Panc1 (cell line): ENCODE measurements around the gene DKK3. TPM values are rescaled to one million over a fixed set of nuclear protein-coding genes. Genes with fewer than 3 reads are reported as not detected.

Experiments
- ATAC-seq: fragments of 200-7000 bp; cut with Tn5 transposase; 2 replicates; pipeline ENCODE4 v1.9.1; 2020; ENCODE audit warnings: mild to moderate bottlenecking, moderate library complexity
- BruUV-seq: library from RNA; stranded (reverse); fragments of 400-500 nt; replicated peaks from 2 replicates; lab custom pipeline; 2021; lab: Mats Ljungman, UMichigan
- CTCF ChIA-PET: fragments of 300-600 bp; sonication (Branson Sonifier 250); formaldehyde crosslinking; loops from one replicate; lab custom pipeline; 2022; ENCODE audit warnings: antibody characterized with exemption; lab: Charles Lee
- POLR2A ChIA-PET: fragments of 300-600 bp; sonication (Branson Sonifier 250); formaldehyde crosslinking; loops from one replicate; lab custom pipeline; 2022; ENCODE audit warnings: antibody characterized with exemption; lab: Charles Lee
- DNase-seq: peaks from one replicate; pipeline ENCODE4 v3.0.0-alpha.2; 2010; ENCODE audit warnings: low read depth, low spot score
- H3K27ac ChIP-seq: 2 replicates; pipeline ENCODE4 v1.5.1; 2011; ENCODE audit warnings: mild to moderate bottlenecking, low read length, inconsistent platforms
- H3K27me3 ChIP-seq: fragments of 200-500 bp; sonication (Bioruptor generic); 2 replicates; pipeline ENCODE4 v1.6.0; 2014; ENCODE audit warnings: low read length, inconsistent platforms; ENCODE audit not compliant: control insufficient read depth, insufficient read depth
- H3K36me3 ChIP-seq: fragments of 200-500 bp; sonication (Bioruptor generic); 2 replicates; pipeline ENCODE4 v1.5.1; 2014; ENCODE audit warnings: inconsistent platforms, mild to moderate bottlenecking, low read length, moderate library complexity; ENCODE audit not compliant: control insufficient read depth, insufficient read depth
- H3K4me1 ChIP-seq: 2 replicates; pipeline ENCODE4 v1.5.1; 2011; ENCODE audit warnings: inconsistent platforms, mild to moderate bottlenecking, low read length, moderate library complexity; ENCODE audit not compliant: control insufficient read depth, insufficient read depth
- H3K4me3 ChIP-seq, 2 experiments: 2 replicates each; pipeline ENCODE4 v1.5.1; 2011 to 2012; ENCODE audit warnings: low read depth in 2 of 2, low read length in 2 of 2, mild to moderate bottlenecking in 2 of 2, inconsistent platforms in 1 of 2, moderate library complexity in 1 of 2
- H3K9me3 ChIP-seq: fragments of 200-500 bp; sonication (Bioruptor generic); 2 replicates; pipeline ENCODE4 v1.5.1; 2014; ENCODE audit warnings: low read depth, mild to moderate bottlenecking, inconsistent platforms, low read length, moderate library complexity; ENCODE audit not compliant: control insufficient read depth, insufficient read depth
- POLR2AphosphoS5 ChIP-seq: IDR thresholded peaks from 2 replicates; pipeline ENCODE4 v1.6.1; 2012; ENCODE audit warnings: mild to moderate bottlenecking, low read depth, low read length, moderate library complexity
- SIN3A ChIP-seq: IDR thresholded peaks from 2 replicates; pipeline ENCODE4 v1.6.1; 2012; ENCODE audit warnings: low read depth, mild to moderate bottlenecking, low read length, moderate library complexity, borderline replicate concordance; ENCODE audit not compliant: insufficient read depth
- TCF7L2 ChIP-seq: IDR thresholded peaks from 2 replicates; pipeline ENCODE4 v1.6.1; 2011; ENCODE audit warnings: mild to moderate bottlenecking, low read depth, low read length, inconsistent platforms
- in situ Hi-C: cut with HindIII; loops from 2 replicates; pipeline ENCODE4 v1.10.0; 2016; ENCODE audit warnings: low sequenced_read_pairs, low pct_unique_long_range_greater_than_20kb
- intact Hi-C: fragments of 100-400 bp; cut with micrococcal nuclease; formaldehyde crosslinking; loops from one replicate; pipeline ENCODE4 v1.10.0; 2022; ENCODE audit not compliant: unreplicated experiment
- total RNA-seq: library from RNA; stranded (reverse); gene quantifications from one replicate; pipeline ENCODE4 v1.2.1, GENCODE V29; 2021; ENCODE audit not compliant: unreplicated experiment
- TF ChIP-seq, protein P1 (sequence below): fragments of 450-650 bp; IDR thresholded peaks from 2 replicates; pipeline ENCODE4 v1.5.1; 2017; ENCODE audit warnings: mild to moderate bottlenecking
- TF ChIP-seq, protein P2 (sequence below), 2 experiments: IDR thresholded peaks; 2 replicates each; pipeline ENCODE4 v1.6.1; 2011 to 2012; ENCODE audit warnings: low read depth in 2 of 2, control low read depth in 1 of 2, low read length in 1 of 2, mild to moderate bottlenecking in 1 of 2, moderate library complexity in 1 of 2; ENCODE audit not compliant: insufficient read depth in 1 of 2

Gene DKK3
- total RNA-seq, 1 experiment from 2014 or later: 116 TPM

DNA sequence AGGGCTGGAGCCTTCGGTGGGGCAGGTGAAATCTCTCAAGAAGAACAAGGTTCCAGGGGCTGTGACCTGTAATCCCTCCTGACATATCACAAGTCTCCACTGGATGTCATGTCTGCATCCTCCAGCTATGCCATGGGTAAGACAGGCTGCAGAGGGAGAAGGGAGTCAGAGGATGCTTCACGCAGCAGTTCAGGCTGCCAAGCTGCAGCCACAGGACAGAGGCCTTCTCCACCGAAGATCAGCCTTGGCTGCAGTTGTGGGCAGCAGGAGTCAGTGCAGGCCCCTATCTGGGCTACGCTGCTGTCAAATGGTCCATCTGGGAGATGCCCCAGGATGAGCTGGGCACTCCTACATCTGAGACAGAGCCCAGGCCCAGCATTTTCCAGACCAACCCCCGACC, 25.0 kb downstream of the DKK3 start:
- intact Hi-C loops (no loop called here), in situ Hi-C loops (no loop called here)
- ATAC-seq (no peak), DNase-seq (no peak)
- Histone ChIP-seq H3K4me3 (no peak overlapping the region), H3K9me3 (no peaks in the 10 kb centered on the region), H3K4me1 (peaks cover 32% of the 10 kb centered on the region), H3K27ac (no peak overlapping the region), H3K27me3 (no peaks in the 10 kb centered on the region), H3K36me3 (no peaks in the 10 kb centered on the region)
- POLR2A ChIA-PET: no interaction called here
- no TSS peak for BruUV-seq
- TF ChIP-seq, protein P1, sequence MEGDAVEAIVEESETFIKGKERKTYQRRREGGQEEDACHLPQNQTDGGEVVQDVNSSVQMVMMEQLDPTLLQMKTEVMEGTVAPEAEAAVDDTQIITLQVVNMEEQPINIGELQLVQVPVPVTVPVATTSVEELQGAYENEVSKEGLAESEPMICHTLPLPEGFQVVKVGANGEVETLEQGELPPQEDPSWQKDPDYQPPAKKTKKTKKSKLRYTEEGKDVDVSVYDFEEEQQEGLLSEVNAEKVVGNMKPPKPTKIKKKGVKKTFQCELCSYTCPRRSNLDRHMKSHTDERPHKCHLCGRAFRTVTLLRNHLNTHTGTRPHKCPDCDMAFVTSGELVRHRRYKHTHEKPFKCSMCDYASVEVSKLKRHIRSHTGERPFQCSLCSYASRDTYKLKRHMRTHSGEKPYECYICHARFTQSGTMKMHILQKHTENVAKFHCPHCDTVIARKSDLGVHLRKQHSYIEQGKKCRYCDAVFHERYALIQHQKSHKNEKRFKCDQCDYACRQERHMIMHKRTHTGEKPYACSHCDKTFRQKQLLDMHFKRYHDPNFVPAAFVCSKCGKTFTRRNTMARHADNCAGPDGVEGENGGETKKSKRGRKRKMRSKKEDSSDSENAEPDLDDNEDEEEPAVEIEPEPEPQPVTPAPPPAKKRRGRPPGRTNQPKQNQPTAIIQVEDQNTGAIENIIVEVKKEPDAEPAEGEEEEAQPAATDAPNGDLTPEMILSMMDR: no peak
- no peak for TF ChIP-seq SIN3A
- TF ChIP-seq POLR2AphosphoS5: no peak
- TF ChIP-seq, protein P2, sequence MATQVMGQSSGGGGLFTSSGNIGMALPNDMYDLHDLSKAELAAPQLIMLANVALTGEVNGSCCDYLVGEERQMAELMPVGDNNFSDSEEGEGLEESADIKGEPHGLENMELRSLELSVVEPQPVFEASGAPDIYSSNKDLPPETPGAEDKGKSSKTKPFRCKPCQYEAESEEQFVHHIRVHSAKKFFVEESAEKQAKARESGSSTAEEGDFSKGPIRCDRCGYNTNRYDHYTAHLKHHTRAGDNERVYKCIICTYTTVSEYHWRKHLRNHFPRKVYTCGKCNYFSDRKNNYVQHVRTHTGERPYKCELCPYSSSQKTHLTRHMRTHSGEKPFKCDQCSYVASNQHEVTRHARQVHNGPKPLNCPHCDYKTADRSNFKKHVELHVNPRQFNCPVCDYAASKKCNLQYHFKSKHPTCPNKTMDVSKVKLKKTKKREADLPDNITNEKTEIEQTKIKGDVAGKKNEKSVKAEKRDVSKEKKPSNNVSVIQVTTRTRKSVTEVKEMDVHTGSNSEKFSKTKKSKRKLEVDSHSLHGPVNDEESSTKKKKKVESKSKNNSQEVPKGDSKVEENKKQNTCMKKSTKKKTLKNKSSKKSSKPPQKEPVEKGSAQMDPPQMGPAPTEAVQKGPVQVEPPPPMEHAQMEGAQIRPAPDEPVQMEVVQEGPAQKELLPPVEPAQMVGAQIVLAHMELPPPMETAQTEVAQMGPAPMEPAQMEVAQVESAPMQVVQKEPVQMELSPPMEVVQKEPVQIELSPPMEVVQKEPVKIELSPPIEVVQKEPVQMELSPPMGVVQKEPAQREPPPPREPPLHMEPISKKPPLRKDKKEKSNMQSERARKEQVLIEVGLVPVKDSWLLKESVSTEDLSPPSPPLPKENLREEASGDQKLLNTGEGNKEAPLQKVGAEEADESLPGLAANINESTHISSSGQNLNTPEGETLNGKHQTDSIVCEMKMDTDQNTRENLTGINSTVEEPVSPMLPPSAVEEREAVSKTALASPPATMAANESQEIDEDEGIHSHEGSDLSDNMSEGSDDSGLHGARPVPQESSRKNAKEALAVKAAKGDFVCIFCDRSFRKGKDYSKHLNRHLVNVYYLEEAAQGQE (IDR thresholded peaks at IDR 0.05; ENCODE audit: insufficient read depth in 1 of 2, low read depth in 2 of 2, low read length in 1 of 2): no peak
- TF ChIP-seq TCF7L2: no peak
- CTCF ChIA-PET: no interaction called here

DNA sequence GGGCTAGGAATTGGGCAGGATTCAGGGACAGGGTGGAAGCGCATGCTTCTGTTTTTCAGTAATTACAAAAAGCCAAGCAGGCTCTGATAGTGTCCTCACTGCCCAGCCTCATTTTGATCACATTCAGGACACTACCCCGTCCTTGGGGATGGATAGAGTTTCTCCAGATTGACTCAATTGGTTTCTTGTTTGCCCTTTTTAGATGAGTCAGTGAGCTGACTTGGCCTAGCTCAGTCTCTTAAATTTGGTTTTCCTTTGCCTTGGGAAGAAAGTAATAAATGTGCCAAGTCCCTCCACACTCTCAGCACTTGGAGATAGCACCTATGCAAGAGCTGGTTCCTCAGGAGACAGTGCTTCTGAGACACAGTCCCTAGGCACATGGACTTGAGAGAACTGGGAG, 25.5 kb downstream of the DKK3 start:
- Histone ChIP-seq H3K4me1 (peaks cover 31% of the 10 kb centered on the region), H3K27ac (no peak overlapping the region), H3K4me3 (no peak overlapping the region), H3K9me3 (no peaks in the 10 kb centered on the region), H3K36me3 (no peaks in the 10 kb centered on the region), H3K27me3 (no peaks in the 10 kb centered on the region)
- DNase-seq (no peak), ATAC-seq (no peak)
- ChIA-PET CTCF (no interaction called here), POLR2A (no interaction called here)
- TF ChIP-seq POLR2AphosphoS5 (no peak), SIN3A (no peak), TCF7L2 (no peak)
- TF ChIP-seq, protein P1: no peak
- TF ChIP-seq, protein P2 (IDR thresholded peaks at IDR 0.05; ENCODE audit: insufficient read depth in 1 of 2, low read depth in 2 of 2, low read length in 1 of 2): no peak
- in situ Hi-C loops: no loop called here
- intact Hi-C loops: no loop called here
- no TSS peak for BruUV-seq
